ENCODE data around the gene DUSP28.

GRCh38 chr2:240599141-240599583 is 39.0 kb downstream of the DUSP28 start:
- TF ChIP-seq, protein P1, sequence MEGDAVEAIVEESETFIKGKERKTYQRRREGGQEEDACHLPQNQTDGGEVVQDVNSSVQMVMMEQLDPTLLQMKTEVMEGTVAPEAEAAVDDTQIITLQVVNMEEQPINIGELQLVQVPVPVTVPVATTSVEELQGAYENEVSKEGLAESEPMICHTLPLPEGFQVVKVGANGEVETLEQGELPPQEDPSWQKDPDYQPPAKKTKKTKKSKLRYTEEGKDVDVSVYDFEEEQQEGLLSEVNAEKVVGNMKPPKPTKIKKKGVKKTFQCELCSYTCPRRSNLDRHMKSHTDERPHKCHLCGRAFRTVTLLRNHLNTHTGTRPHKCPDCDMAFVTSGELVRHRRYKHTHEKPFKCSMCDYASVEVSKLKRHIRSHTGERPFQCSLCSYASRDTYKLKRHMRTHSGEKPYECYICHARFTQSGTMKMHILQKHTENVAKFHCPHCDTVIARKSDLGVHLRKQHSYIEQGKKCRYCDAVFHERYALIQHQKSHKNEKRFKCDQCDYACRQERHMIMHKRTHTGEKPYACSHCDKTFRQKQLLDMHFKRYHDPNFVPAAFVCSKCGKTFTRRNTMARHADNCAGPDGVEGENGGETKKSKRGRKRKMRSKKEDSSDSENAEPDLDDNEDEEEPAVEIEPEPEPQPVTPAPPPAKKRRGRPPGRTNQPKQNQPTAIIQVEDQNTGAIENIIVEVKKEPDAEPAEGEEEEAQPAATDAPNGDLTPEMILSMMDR (IDR thresholded peaks at IDR 0.05), result no peak
- no peak for TF ChIP-seq POLR2A (IDR thresholded peaks at IDR 0.05)
